HG03280 (cell line): ENCODE data around the gene HSPA12B.

ENCODE experiments used
- ATAC-seq: cut with Tn5 transposase; IDR thresholded peaks from one replicate; pipeline ENCODE4 v1.9.1; 2021; ENCODE audit warnings: mild to moderate bottlenecking, moderate library complexity; ENCODE audit not compliant: unreplicated experiment

Gene HSPA12B

GRCh38 chr20:3800878-3801260, 68.4 kb downstream of the HSPA12B start:
- ATAC-seq = no peak

- no peak for ATAC-seq
Observed at GRCh38 chr20:3801299-3801698, 68.8 kb downstream of the HSPA12B start.

- ATAC-seq = no peak
Observed at GRCh38 chr20:3801846-3802245, 69.4 kb downstream of the HSPA12B start.
